Measurements from ENCODE around the gene PSPH. TPM values are rescaled to one million over a fixed set of nuclear protein-coding genes. Genes with fewer than 3 reads are reported as not detected.
A peak's percentile ranks its signal among the peaks of the same experiment; 100 is the strongest.

The PSPH gene
- total RNA-seq, 1 experiment from 2014 or later, result 52.1 TPM

GRCh38 chr7:55970978-55971377 lies 80.3 kb downstream of the PSPH start:
- Histone ChIP-seq H3K27ac (ENCODE audit: insufficient read length, low read depth, low read length) (no peak overlapping the region), H2AK5ac (ENCODE audit: insufficient read length, low read length) (no peak overlapping the region), H4K20me1 (ENCODE audit: control insufficient read depth, insufficient read depth, insufficient read length) (no peaks in the 10 kb centered on the region), H3K18ac (ENCODE audit: insufficient read length, low read depth, low read length) (no peak overlapping the region), H3K14ac (ENCODE audit: insufficient read depth, low read length) (no peak overlapping the region), H3K23me2 (ENCODE audit: insufficient read length, low read depth, low read length, poor library complexity, severe bottlenecking) (no peaks in the 10 kb centered on the region), H3K79me2 (ENCODE audit: insufficient read depth, low read length) (no peaks in the 10 kb centered on the region; the same call in 1 of the 2 replicates), H3K4ac (ENCODE audit: low read depth, low read length) (no peak overlapping the region), H2AFZ (ENCODE audit: low read length) (no peak overlapping the region), H3K4me2 (ENCODE audit: insufficient read depth, insufficient read length, low read length) (no peak overlapping the region), H3K9me3 (ENCODE audit: control insufficient read depth, low read depth, low read length) (no peaks in the 10 kb centered on the region), H4K91ac (ENCODE audit: insufficient read length, low read depth, low read length) (no peak overlapping the region), H3T11ph (ENCODE audit: low read length) (no peak overlapping the region), H3K23ac (ENCODE audit: insufficient read length, low read depth, low read length) (no peak overlapping the region), H4K5ac (ENCODE audit: insufficient read length, low read depth, low read length) (no peak overlapping the region), H2BK12ac (ENCODE audit: insufficient read length, low read depth, low read length) (no peak overlapping the region), H3K27me3 (ENCODE audit: insufficient read depth, low read length) (no peaks in the 10 kb centered on the region), H2BK20ac (ENCODE audit: low read depth, low read length, poor library complexity, severe bottlenecking) (no peak overlapping the region), H2BK120ac (ENCODE audit: low read depth, low read length, poor library complexity, severe bottlenecking) (no peak overlapping the region), H2BK15ac (ENCODE audit: low read depth, low read length) (no peak overlapping the region), H4K8ac (replicated peaks; ENCODE audit: insufficient read length, low read depth, low read length) (no peak overlapping the region), H3K9ac (ENCODE audit: extremely low read depth, insufficient read length, low read length) (no peak overlapping the region), H3K56ac (ENCODE audit: insufficient read length, low read depth, low read length) (no peak overlapping the region), H2BK5ac (ENCODE audit: insufficient read length, low read length) (no peak overlapping the region), H3K79me1 (ENCODE audit: insufficient read depth, low read depth, low read length, poor library complexity, severe bottlenecking) (peaks cover 2% of the 10 kb centered on the region), H3K4me1 (ENCODE audit: insufficient read depth, low read length) (no peaks in the 10 kb centered on the region)
- Mint-ChIP-seq H3K4me3 (no peak overlapping the region), H3K27me3 (ENCODE audit: low read depth) (no peaks in the 10 kb centered on the region), H3K4me1 (peaks cover 10 to 13% of the 10 kb centered on the region in 2 experiments), H3K9me3 (no peaks in the 10 kb centered on the region), H3K27ac (peak overlapping the region in 2 of 3 experiments; percentile 47 to 60; a peak in 1 of 7 replicates), H3K36me3 (ENCODE audit: insufficient read depth in 1 of 3, low read depth in 3 of 3) (peaks cover 4 to 26% (median 18%) of the 10 kb centered on the region in 3 experiments; a peak in 6 of 7 replicates)
- no peak for DNase-seq
- TF ChIP-seq CTCF (conservative IDR thresholded peaks at IDR 0.05), result no peak
- WGBS (ENCODE audit: extremely low coverage, insufficient read length, low lambda C conversion rate), result no CpG with 5 or more reads among the region's 8 CpGs
